Activated T-helper 2 cell treated with anti-CD3 and anti-CD28 coated beads, Interferon-gamma antibody, Interleukin-2, Interleukin-4, amounts not matched to agents 10 μg/mL and 5 μg/mL and 100 μg/mL, durations not matched to agents 14 hours and 24 hours and 36 hours (primary cell): Measurements from ENCODE around the gene ACD. TPM values are rescaled to one million over a fixed set of nuclear protein-coding genes. Genes with fewer than 3 reads are reported as not detected.

Source experiments
- DNase-seq: peaks from one replicate; pipeline ENCODE4 v3.0.0; 2021; ENCODE audit warnings: low spot score
- H3K27ac Mint-ChIP-seq: one replicate; pipeline ENCODE4 v1.8.0; 2021; ENCODE audit warnings: mixed read lengths
- H3K27me3 Mint-ChIP-seq: one replicate; pipeline ENCODE4 v1.8.0; 2021; ENCODE audit warnings: low read depth, mixed read lengths
- H3K36me3 Mint-ChIP-seq: one replicate; pipeline ENCODE4 v1.8.0; 2021; ENCODE audit warnings: low read depth, mixed read lengths
- H3K4me1 Mint-ChIP-seq: one replicate; pipeline ENCODE4 v1.8.0; 2021; ENCODE audit warnings: low read depth, mixed read lengths
- H3K4me3 Mint-ChIP-seq: one replicate; pipeline ENCODE4 v1.8.0; 2021; ENCODE audit warnings: low read depth, mild to moderate bottlenecking, moderate library complexity, mixed read lengths
- H3K9me3 Mint-ChIP-seq: one replicate; pipeline ENCODE4 v1.8.0; 2021; ENCODE audit warnings: mixed read lengths
- intact Hi-C: fragments of 100-400 bp; cut with micrococcal nuclease; formaldehyde crosslinking; loops from one replicate; pipeline ENCODE4 v1.15.1; 2023
- total RNA-seq: library from RNA; stranded (reverse); gene quantifications from 2 replicates; pipeline ENCODE4 v1.2.3, GENCODE V29; 2022

The ACD gene
- 48.9 and 57.4 TPM in 2 replicates for total RNA-seq

DNA sequence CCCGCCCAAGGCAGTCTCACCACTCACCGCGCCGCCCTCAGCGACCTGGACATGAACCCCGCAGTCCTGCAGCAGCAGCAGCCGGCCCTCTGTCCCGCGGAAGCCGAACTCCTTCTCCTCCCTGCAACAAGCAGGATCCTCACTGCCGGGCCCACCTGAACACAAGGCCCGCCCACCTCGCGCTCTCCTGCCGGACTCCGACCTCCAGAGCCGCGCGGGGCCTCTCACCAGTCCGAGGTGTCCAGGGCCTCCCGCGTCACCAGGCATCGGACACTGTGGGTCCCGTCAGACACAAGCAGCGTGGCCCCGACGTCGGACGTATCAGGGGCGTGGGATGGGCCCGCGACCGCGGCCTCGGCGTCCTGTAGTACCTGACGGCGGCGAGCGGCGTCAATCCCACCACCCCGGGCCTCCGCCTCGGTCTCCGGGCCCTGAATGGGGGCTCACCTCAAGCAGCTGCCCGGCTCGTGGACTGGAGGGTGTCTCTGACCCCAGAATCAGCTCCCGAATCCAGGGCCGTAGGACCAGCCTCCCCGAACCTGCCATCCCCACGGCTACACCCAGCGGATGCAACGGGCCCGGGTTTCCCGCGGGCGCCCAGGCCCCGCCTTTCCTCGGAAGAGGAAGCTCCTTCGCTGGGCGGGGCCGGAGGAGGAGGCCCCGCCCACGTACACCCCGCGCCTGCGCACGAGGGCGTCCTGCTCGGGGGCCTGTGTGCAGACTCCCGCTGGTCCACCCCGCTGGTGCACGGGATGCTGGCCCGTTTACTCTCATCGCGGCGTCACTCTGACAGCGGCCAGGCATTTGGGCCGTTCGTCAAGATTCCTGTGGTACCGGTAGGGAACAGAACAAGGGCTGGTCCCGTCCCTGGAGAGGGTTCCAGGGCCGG is at the start of gene ACD:
Gene ACD, minus strand, starts transcription at position 586 of the 889 bp plus-strand sequence. Its CDS starts 40 bp downstream, at position 546.
- DNase-seq: peak; percentile 91
- peaks cover 36% of the 10 kb centered on the region for H3K36me3 Mint-ChIP-seq
- peak within 1 kb of the TSS; percentile 96 for H3K27ac Mint-ChIP-seq
- H3K4me1 Mint-ChIP-seq: peaks cover 13% of the 10 kb centered on the region
- peak within 1 kb of the TSS; percentile 92 for H3K4me3 Mint-ChIP-seq
- intact Hi-C loops: loop anchor here (1.0 to 5.0 kb wide), 8 partner anchors 15 to 413 kb away; partner anchors contain the start of genes CARMIL2, CENPT, CTCF and FHOD1
- no peaks in the 10 kb centered on the region for H3K27me3 Mint-ChIP-seq
- no peaks in the 10 kb centered on the region for H3K9me3 Mint-ChIP-seq

DNA sequence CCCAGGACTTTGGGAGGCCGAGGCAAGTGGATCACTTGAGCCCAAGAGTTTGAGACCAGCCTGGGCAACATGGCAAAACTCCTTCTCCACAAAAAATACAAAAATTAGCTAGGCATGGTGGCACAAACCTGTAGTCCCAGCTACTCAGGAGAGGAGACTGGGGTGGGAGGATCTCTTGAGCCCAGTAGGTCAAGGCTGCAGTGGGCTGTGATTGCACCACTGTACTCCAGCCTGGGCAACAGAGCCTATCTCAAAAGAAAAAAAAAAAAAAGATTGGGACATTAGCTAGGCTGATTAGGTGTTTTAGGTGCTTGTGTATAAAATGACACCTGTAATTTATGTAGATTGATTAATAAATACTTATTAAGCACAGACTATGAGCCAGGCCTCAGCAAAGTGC is 49.0 kb upstream of the ACD start:
- H3K4me1 Mint-ChIP-seq: peaks cover 1% of the 10 kb centered on the region
- no peaks in the 10 kb centered on the region for H3K9me3 Mint-ChIP-seq
- DNase-seq: no peak
- intact Hi-C loops: no loop called here
- no peak overlapping the region for H3K27ac Mint-ChIP-seq
- no peak overlapping the region for H3K4me3 Mint-ChIP-seq
- no peaks in the 10 kb centered on the region for H3K36me3 Mint-ChIP-seq
- no peaks in the 10 kb centered on the region for H3K27me3 Mint-ChIP-seq

DNA sequence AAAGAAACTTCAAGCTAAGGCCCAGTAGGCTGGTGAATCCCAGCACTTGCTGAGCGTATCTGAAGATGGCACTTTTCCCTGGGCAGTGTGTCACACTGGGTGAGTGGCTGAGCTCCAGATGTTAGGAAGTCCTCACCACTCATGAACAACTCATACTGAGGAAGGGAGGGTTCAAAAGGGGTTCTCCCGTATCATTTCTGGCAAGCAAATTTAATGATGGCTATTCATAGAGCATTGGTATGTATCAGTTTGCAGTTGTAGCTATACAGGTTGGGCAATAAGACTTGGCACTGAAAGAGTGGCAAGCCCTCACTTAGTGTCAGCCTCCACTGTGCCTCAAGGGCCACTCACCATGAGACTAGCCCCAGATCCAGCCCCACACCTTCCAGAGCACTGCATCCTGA is 48.3 kb upstream of the ACD start:
- no peak for DNase-seq
- H3K27ac Mint-ChIP-seq: no peak overlapping the region
- no peak overlapping the region for H3K4me3 Mint-ChIP-seq
- intact Hi-C loops: no loop called here
- H3K27me3 Mint-ChIP-seq: no peaks in the 10 kb centered on the region
- no peaks in the 10 kb centered on the region for H3K9me3 Mint-ChIP-seq
- peaks cover 5% of the 10 kb centered on the region for H3K36me3 Mint-ChIP-seq
- peaks cover 8% of the 10 kb centered on the region for H3K4me1 Mint-ChIP-seq

DNA sequence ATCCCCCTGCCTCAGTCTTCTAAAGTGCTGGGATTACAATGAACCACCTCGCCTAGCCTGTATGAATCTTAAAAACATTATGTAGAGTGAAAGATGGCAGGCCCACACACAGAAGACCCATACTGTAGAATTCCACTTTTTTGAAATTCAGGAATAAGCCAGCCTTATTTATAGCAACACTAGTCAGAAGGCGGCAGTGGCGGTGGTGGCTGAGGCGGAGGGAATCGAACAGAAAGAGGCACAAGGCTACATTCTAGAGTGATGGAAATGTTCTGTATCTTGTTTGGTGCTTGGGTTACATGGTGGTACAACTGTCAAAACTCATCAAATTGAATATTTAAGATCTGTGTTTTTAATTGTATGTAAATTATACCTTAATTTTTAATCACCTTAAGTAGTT is 47.7 kb upstream of the ACD start:
- Mint-ChIP-seq H3K4me1 (peaks cover 13% of the 10 kb centered on the region), H3K27ac (no peak overlapping the region), H3K4me3 (no peak overlapping the region), H3K36me3 (peaks cover 5% of the 10 kb centered on the region), H3K27me3 (no peaks in the 10 kb centered on the region), H3K9me3 (no peaks in the 10 kb centered on the region)
- no peak for DNase-seq
- intact Hi-C loops: no loop called here

DNA sequence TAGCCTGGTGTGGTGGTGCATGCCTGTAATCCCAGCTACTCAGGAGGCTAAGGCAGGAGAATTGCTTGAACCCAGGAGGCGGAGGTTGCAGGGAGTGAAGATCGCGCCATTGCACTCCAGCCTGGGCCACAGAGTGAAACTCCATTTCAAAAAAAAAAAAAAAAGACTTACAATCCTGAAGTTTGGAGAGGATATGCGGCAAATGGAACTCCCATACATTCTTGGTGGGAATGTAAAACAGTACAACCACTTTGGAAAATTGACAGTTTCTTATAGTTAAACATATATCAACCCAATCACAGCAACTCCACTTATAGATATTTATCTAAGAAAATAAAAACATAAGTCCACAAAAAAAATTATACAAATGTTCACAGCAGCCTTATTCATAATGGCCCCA is 47.1 kb upstream of the ACD start:
- no peak for DNase-seq
- intact Hi-C loops: no loop called here

DNA sequence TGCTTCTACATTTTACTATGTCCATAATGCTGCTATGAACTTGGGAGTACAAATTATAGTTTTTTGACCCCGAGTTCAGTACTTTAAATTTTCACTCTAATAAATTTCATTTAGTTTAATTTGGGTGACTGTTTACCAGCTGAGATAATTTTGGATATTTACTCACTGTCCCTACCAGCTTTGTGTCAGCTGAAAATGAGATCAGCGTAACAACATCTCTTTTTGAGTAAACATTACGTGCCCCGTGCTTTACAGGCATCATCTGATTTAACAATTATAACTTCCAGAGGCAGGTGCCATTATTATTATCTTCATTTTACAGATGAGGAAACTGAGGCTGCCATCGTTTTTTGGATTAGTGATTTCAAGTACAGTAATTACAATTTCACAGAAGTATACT is 44.0 kb upstream of the ACD start:
- Mint-ChIP-seq H3K9me3 (no peaks in the 10 kb centered on the region), H3K27me3 (no peaks in the 10 kb centered on the region), H3K36me3 (peaks cover 5% of the 10 kb centered on the region), H3K4me3 (no peak overlapping the region), H3K27ac (no peak overlapping the region), H3K4me1 (peaks cover 14% of the 10 kb centered on the region)
- no peak for DNase-seq
- intact Hi-C loops: no loop called here

More for the DNA sequence above, 47.1 kb upstream of the ACD start:
- no peak overlapping the region for H3K27ac Mint-ChIP-seq
- peaks cover 14% of the 10 kb centered on the region for H3K4me1 Mint-ChIP-seq
- no peak overlapping the region for H3K4me3 Mint-ChIP-seq
- peaks cover 5% of the 10 kb centered on the region for H3K36me3 Mint-ChIP-seq
- no peaks in the 10 kb centered on the region for H3K9me3 Mint-ChIP-seq
- H3K27me3 Mint-ChIP-seq: no peaks in the 10 kb centered on the region

DNA sequence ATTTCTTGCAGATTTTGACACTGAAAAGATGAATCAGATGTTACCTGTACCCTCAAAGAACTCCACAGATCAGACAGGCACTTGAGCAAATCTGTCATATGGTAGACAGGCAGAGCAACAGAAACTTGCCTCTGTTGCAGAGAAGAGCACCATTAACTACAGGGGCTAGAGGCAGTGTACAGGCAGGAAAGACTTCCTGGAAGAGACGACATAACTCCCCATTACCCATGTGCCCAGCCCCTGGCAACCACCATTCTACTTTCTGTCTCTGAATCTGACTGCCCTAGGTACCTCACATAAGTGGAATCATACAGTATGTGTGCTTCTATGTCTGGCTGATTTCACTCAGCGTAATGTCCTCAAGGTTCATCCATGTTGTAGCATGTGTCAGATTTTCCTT is 43.6 kb upstream of the ACD start:
- H3K27me3 Mint-ChIP-seq: no peaks in the 10 kb centered on the region
- intact Hi-C loops: no loop called here
- no peak overlapping the region for H3K4me3 Mint-ChIP-seq
- no peaks in the 10 kb centered on the region for H3K9me3 Mint-ChIP-seq
- H3K27ac Mint-ChIP-seq: peak overlapping the region; percentile 73
- peaks cover 14% of the 10 kb centered on the region for H3K4me1 Mint-ChIP-seq
- peaks cover 5% of the 10 kb centered on the region for H3K36me3 Mint-ChIP-seq
- no peak for DNase-seq

DNA sequence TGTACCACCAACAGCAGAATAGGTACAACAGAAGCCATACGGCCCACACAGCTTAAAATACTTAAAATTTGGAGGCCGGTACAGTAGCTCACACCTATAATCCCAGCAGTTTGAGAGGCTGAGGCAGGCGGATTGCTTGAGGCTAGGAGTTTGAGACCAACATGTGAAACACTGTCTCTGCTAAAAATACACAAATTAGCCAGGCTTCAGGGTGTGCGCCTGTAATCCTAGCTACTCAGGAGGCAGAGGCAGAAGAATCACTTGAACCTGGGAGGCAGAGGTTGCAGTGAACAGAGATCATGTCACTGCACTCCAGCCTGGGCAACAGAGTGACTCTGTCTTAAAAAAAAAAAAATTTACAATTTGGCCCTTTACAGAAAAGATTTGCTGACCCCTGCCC is 42.1 kb upstream of the ACD start:
- DNase-seq: no peak
- Mint-ChIP-seq H3K4me3 (no peak overlapping the region), H3K4me1 (peaks cover 14% of the 10 kb centered on the region), H3K9me3 (no peaks in the 10 kb centered on the region), H3K36me3 (peaks cover 5% of the 10 kb centered on the region), H3K27ac (no peak overlapping the region), H3K27me3 (no peaks in the 10 kb centered on the region)
- intact Hi-C loops: no loop called here

DNA sequence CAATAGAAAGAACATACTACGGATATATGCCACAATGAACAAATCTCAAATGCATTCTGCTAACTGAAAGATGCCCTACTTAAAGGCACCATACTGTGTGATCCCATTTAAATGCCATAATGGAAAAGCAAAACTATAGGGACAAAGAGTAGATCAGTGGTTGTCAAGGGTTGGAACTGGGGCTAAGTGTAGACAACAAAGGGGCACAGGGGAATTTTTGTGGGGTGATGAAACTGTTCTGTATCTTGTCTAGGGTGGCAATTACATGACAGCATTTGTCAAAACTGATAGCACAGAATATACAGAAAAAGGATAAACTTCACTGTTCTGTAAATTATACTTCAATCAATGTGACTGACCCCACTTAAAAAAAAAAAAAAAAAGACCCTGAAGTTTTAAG is 41.4 kb upstream of the ACD start:
- no peak overlapping the region for H3K27ac Mint-ChIP-seq
- no peaks in the 10 kb centered on the region for H3K27me3 Mint-ChIP-seq
- no peaks in the 10 kb centered on the region for H3K9me3 Mint-ChIP-seq
- intact Hi-C loops: no loop called here
- peaks cover 5% of the 10 kb centered on the region for H3K36me3 Mint-ChIP-seq
- no peak for DNase-seq
- no peak overlapping the region for H3K4me3 Mint-ChIP-seq
- H3K4me1 Mint-ChIP-seq: peaks cover 14% of the 10 kb centered on the region

DNA sequence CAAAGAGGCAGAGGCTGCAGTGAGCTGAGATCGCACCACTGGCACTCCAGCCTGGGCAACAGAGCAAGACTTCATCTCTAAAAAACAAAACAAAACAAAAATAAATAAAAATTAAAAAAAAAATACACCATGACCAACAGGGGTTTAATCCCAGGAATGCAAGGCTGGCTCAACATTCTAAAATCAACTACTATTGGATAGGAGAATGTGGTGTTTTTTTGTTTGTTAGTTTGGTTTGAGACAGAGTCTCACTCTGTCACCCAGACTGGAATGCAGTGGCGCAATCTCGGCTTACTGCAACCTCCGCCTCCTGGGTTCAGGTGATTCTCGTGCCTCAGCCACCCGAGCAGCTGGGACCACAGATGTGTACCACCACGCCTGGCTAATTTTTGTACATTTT is 39.2 kb upstream of the ACD start:
- DNase-seq: no peak
- Mint-ChIP-seq H3K27ac (no peak overlapping the region), H3K36me3 (peaks cover 5% of the 10 kb centered on the region), H3K4me1 (peaks cover 13% of the 10 kb centered on the region), H3K27me3 (no peaks in the 10 kb centered on the region), H3K4me3 (no peak overlapping the region), H3K9me3 (no peaks in the 10 kb centered on the region)
- intact Hi-C loops: no loop called here

DNA sequence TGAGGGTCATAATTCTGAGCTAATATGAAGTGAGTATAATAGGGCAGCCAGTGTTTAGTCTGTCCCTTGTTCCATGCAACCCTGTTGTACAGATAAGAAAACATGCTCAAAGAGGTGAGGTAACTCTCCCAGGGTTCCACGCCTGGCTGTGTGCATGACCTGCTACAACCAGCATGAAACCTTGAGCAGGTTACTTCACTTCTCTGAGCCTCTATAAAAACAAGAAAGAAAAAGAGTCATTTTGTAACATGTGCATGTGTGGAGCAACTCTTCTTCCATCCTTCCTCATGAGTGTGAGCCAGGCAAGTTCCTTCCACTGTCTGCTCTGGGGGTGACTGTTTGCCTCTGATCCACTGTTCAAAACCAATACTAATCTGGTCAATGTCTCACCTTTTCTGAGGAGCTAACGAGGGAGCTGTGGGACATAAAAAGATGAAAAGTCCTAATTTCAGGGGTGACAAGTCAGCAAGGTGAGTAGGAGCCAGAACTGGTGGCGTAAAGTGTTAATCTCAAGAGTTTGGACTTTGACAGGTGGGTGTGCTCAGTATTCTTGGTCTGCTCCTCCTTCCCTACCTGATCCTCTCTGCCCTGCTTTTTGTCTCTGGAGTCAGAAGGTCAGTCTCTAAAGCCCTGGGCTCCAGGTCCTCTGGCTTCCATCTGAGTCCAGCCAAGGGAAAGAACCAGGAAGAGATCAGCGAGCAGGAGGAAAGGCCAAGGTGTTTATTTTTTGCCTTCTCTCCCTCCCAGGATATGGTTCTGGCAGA is 37.5 kb upstream of the ACD start:
- no peaks in the 10 kb centered on the region for H3K9me3 Mint-ChIP-seq
- no peak overlapping the region for H3K4me3 Mint-ChIP-seq
- no peak for DNase-seq
- H3K4me1 Mint-ChIP-seq: no peaks in the 10 kb centered on the region
- H3K27me3 Mint-ChIP-seq: no peaks in the 10 kb centered on the region
- H3K36me3 Mint-ChIP-seq: no peaks in the 10 kb centered on the region
- intact Hi-C loops: no loop called here
- H3K27ac Mint-ChIP-seq: no peak overlapping the region

DNA sequence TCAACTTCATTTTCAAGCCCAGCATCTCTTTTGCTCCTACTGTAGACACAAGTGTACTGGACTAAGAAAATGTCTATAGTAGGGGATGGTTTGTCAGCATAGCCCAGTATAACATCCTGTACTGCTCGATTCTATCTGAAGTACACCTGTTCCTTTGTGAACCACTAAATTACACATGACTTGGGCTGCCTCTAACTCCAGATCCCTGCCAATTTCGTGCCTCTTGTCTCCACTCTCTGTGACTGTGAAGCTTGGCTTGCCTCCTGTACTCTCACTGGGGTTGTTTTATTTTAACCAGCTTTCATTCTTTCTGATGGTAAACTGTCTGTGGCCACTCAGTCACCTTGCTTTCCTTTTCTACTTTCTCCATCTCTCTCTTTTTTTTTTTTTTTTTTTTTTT is 34.6 kb upstream of the ACD start:
- no peak overlapping the region for H3K4me3 Mint-ChIP-seq
- no peaks in the 10 kb centered on the region for H3K36me3 Mint-ChIP-seq
- no peak overlapping the region for H3K27ac Mint-ChIP-seq
- no peaks in the 10 kb centered on the region for H3K27me3 Mint-ChIP-seq
- intact Hi-C loops: no loop called here
- no peaks in the 10 kb centered on the region for H3K9me3 Mint-ChIP-seq
- peaks cover 1% of the 10 kb centered on the region for H3K4me1 Mint-ChIP-seq
- no peak for DNase-seq
